GM23338 (cell line): ENCODE results near the gene UPF1. TPM values are rescaled to one million over a fixed set of nuclear protein-coding genes. Genes with fewer than 3 reads are reported as not detected.

Experiments
- ATAC-seq: fragments of 200-7000 bp; cut with Tn5 transposase; 3 replicates; pipeline ENCODE4 v1.9.1; 2020
- DNase-seq: peaks from one replicate; pipeline ENCODE4 v3.0.0-alpha.2; 2015; ENCODE audit warnings: low spot score
- H2AFZ ChIP-seq: fragments of 200-600 bp; sonication (generic); 2 replicates; pipeline ENCODE4 v1.8.0; 2016; ENCODE audit warnings: antibody characterized with exemption, mild to moderate bottlenecking, moderate library complexity
- H3F3A ChIP-seq: fragments of 200-600 bp; sonication (generic); replicated peaks from 2 replicates; pipeline ENCODE4 v1.8.0; 2017; ENCODE audit warnings: antibody characterized with exemption, mixed run types, low read depth
- H3K27ac ChIP-seq: fragments of 200-600 bp; sonication (generic); 2 replicates; pipeline ENCODE4 v1.6.1; 2016; ENCODE audit warnings: low read depth
- H3K27me3 ChIP-seq: fragments of 200-600 bp; sonication (generic); 2 replicates; pipeline ENCODE4 v1.8.0; 2016; ENCODE audit warnings: mild to moderate bottlenecking, mixed run types, moderate library complexity; ENCODE audit not compliant: insufficient read depth
- H3K36me3 ChIP-seq: fragments of 200-600 bp; sonication (generic); 2 replicates; pipeline ENCODE4 v1.8.0; 2016; ENCODE audit warnings: mild to moderate bottlenecking; ENCODE audit not compliant: insufficient read depth
- H3K4me1 ChIP-seq: fragments of 200-600 bp; sonication (generic); 2 replicates; pipeline ENCODE4 v1.8.0; 2016; ENCODE audit warnings: mild to moderate bottlenecking, moderate library complexity; ENCODE audit not compliant: insufficient read depth
- H3K4me2 ChIP-seq: fragments of 200-600 bp; sonication (generic); 2 replicates; pipeline ENCODE4 v1.7.1; 2017; ENCODE audit warnings: mixed run types
- H3K4me3 ChIP-seq: fragments of 200-600 bp; sonication (generic); 2 replicates; pipeline ENCODE4 v1.6.1; 2016; ENCODE audit warnings: mixed run types
- H3K79me2 ChIP-seq: fragments of 200-600 bp; sonication (generic); replicated peaks from 2 replicates; pipeline ENCODE4 v1.8.0; 2017; ENCODE audit warnings: mild to moderate bottlenecking; ENCODE audit not compliant: insufficient read depth
- H3K9me2 ChIP-seq: fragments of 200-600 bp; sonication (generic); 2 replicates; pipeline ENCODE4 v1.8.0; 2017; ENCODE audit not compliant: insufficient read depth
- H4K20me1 ChIP-seq: fragments of 200-600 bp; sonication (generic); replicated peaks from 2 replicates; pipeline ENCODE4 v1.8.0; 2017; ENCODE audit warnings: mild to moderate bottlenecking; ENCODE audit not compliant: insufficient read depth
- H3K27ac Mint-ChIP-seq: 2 replicates; pipeline ENCODE4 v1.8.0; 2020; ENCODE audit warnings: inconsistent platforms, mild to moderate bottlenecking, moderate library complexity, mixed read lengths
- H3K27me3 Mint-ChIP-seq: 3 replicates; pipeline ENCODE4 v1.8.0; 2022; ENCODE audit warnings: low read depth, mild to moderate bottlenecking, moderate library complexity, mixed read lengths, inconsistent platforms; ENCODE audit not compliant: insufficient read depth, poor library complexity
- H3K36me3 Mint-ChIP-seq: 3 replicates; pipeline ENCODE4 v1.8.0; 2021; ENCODE audit warnings: low read depth, mild to moderate bottlenecking, inconsistent platforms, moderate library complexity, mixed read lengths
- H3K4me1 Mint-ChIP-seq: 3 replicates; pipeline ENCODE4 v1.8.0; 2020; ENCODE audit warnings: mild to moderate bottlenecking, inconsistent platforms, mixed read lengths
- H3K4me3 Mint-ChIP-seq: 3 replicates; pipeline ENCODE4 v1.8.0; 2021; ENCODE audit warnings: moderate library complexity, mild to moderate bottlenecking, inconsistent platforms, mixed read lengths
- H3K9me3 Mint-ChIP-seq: 3 replicates; pipeline ENCODE4 v1.8.0; 2020; ENCODE audit warnings: moderate library complexity, mild to moderate bottlenecking, inconsistent platforms, mixed read lengths
- CREB1 ChIP-seq: fragments of 250-450 bp; sonication (Bioruptor Pico); IDR thresholded peaks from 2 replicates; pipeline ENCODE4 v1.5.0; 2020; ENCODE audit warnings: low read depth, mild to moderate bottlenecking, moderate library complexity
- CTCF ChIP-seq, 2 experiments: fragments of 200-600 bp in 1 of 2; sonication (generic) in 1 of 2; conservative IDR thresholded peaks; 2 replicates each; pipeline versions ENCODE4 v1.5.1 to v1.6.1; 2016 to 2017; ENCODE audit warnings: antibody characterized with exemption in 2 of 2, low read depth in 2 of 2, mild to moderate bottlenecking in 2 of 2, moderate library complexity in 1 of 2
- ETS1 ChIP-seq: IDR thresholded peaks from 2 replicates; pipeline ENCODE4 v1.6.1; 2016; ENCODE audit warnings: antibody characterized with exemption
- EZH2 ChIP-seq: fragments of 200-600 bp; sonication (generic); IDR thresholded peaks from one replicate; pipeline ENCODE4 v1.8.0; 2017; ENCODE audit warnings: antibody characterized with exemption, mild to moderate bottlenecking, low read depth; ENCODE audit not compliant: unreplicated experiment
- EZH2phosphoT487 ChIP-seq: fragments of 200-600 bp; sonication (generic); IDR thresholded peaks from one replicate; pipeline ENCODE4 v1.8.1; 2018; ENCODE audit warnings: antibody characterized with exemption; ENCODE audit not compliant: unreplicated experiment
- JUNB ChIP-seq: IDR thresholded peaks from one replicate; pipeline ENCODE4 v1.6.1; 2016; ENCODE audit warnings: antibody characterized with exemption; ENCODE audit not compliant: unreplicated experiment
- NANOG ChIP-seq: IDR thresholded peaks from 2 replicates; pipeline ENCODE4 v1.6.1; 2016; ENCODE audit warnings: antibody characterized with exemption, borderline replicate concordance
- POLR2AphosphoS5 ChIP-seq: IDR thresholded peaks from 2 replicates; pipeline ENCODE4 v1.6.1; 2016; ENCODE audit warnings: antibody characterized with exemption, low read depth
- REST ChIP-seq: IDR thresholded peaks from one replicate; pipeline ENCODE4 v1.6.1; 2018; ENCODE audit warnings: antibody characterized with exemption; ENCODE audit not compliant: unreplicated experiment
- STAT1 ChIP-seq: IDR thresholded peaks from one replicate; pipeline ENCODE4 v1.6.1; 2016; ENCODE audit warnings: antibody characterized with exemption; ENCODE audit not compliant: unreplicated experiment
- ZNF114 ChIP-seq: fragments of 250-450 bp; sonication (Bioruptor Pico); IDR thresholded peaks from 2 replicates; pipeline ENCODE4 v1.5.0; 2020; ENCODE audit warnings: mild to moderate bottlenecking, moderate library complexity
- ZNF331 ChIP-seq: fragments of 250-450 bp; sonication (Bioruptor Pico); IDR thresholded peaks from 2 replicates; pipeline ENCODE4 v1.5.0; 2020; ENCODE audit warnings: low read depth, mild to moderate bottlenecking, moderate library complexity
- ZNF462 ChIP-seq: fragments of 250-450 bp; sonication (Bioruptor Pico); IDR thresholded peaks from 2 replicates; pipeline ENCODE4 v1.5.0; 2020; ENCODE audit warnings: mild to moderate bottlenecking, moderate library complexity
- polyA plus RNA-seq: library from polyadenylated mRNA; unstranded; fragments of >200 nt; fragmentation: Nextera tagmentation; extraction: Ambion mirVana; gene quantifications from 2 replicates; pipeline ENCODE4 v1.2.1, GENCODE V29; 2016
- total RNA-seq: library from RNA; depleted of rRNA; stranded (reverse); fragments of >200 nt; shearing (Covaris generic); gene quantifications from 2 replicates; pipeline ENCODE4 v1.2.3, GENCODE V29; 2014

UPF1 gene
- total and polyA plus RNA-seq, 2 experiments from 2014 or later: 13.8 to 138 TPM

GRCh38 chr19:18858906-18859646, 27.3 kb downstream of the UPF1 start:
- H3K4me1 Mint-ChIP-seq: no peaks in the 10 kb centered on the region
- H3K36me3 Mint-ChIP-seq: peaks cover 82% of the 10 kb centered on the region
- Histone ChIP-seq H3K27me3 (no peaks in the 10 kb centered on the region), H3K4me2 (no peak overlapping the region), H3K4me1 (no peaks in the 10 kb centered on the region), H3K36me3 (peaks cover 41% of the 10 kb centered on the region; the same call in 1 of the 2 replicates), H3K4me3 (no peak overlapping the region), H3K27ac (no peak overlapping the region), H2AFZ (no peak overlapping the region), H4K20me1 (peaks cover 12% of the 10 kb centered on the region), H3K79me2 (no peaks in the 10 kb centered on the region), H3K9me2 (no peaks in the 10 kb centered on the region), H3F3A (peaks cover 2% of the 10 kb centered on the region; the same call in 1 of the 2 replicates)
- DNase-seq (no peak), ATAC-seq (no peak)
- H3K27me3 Mint-ChIP-seq: no peaks in the 10 kb centered on the region
- no peaks in the 10 kb centered on the region for H3K9me3 Mint-ChIP-seq
- H3K27ac Mint-ChIP-seq: no peak overlapping the region
- no peak for TF ChIP-seq EZH2
- TF ChIP-seq ETS1: no peak
- TF ChIP-seq POLR2AphosphoS5: no peak
- TF ChIP-seq REST: no peak
- TF ChIP-seq ZNF114 (CRISPR knock-in tag): no peak
- no peak for TF ChIP-seq EZH2phosphoT487
- TF ChIP-seq JUNB: no peak
- no peak for TF ChIP-seq ZNF331 (CRISPR knock-in tag)
- TF ChIP-seq STAT1: no peak
- TF ChIP-seq CREB1 (CRISPR knock-in tag): no peak
- no peak for TF ChIP-seq CTCF (conservative IDR thresholded peaks at IDR 0.05; ENCODE audit: low read depth in 2 of 2)
- TF ChIP-seq ZNF462: no peak
- TF ChIP-seq NANOG: no peak
- no peak overlapping the region for H3K4me3 Mint-ChIP-seq
